HCT116 (cell line): ENCODE results near the gene FRY.
A peak's percentile ranks its signal among the peaks of the same experiment; 100 is the strongest.

ENCODE experiments used
- CBX3 ChIP-seq: IDR thresholded peaks from 2 replicates; pipeline ENCODE4 v1.6.1; 2012; ENCODE audit warnings: low read depth
- CTCF ChIP-seq, 3 experiments: fragments of 200-600 bp in 1 of 3; sonication (generic) in 1 of 3; IDR thresholded peaks in 2 of 3; conservative IDR thresholded peaks in 1 of 3; 2 replicates each; pipeline ENCODE4 v1.5.1; 2012 to 2017; ENCODE audit warnings: low read depth in 2 of 3, low read length in 2 of 3, antibody characterized with exemption in 1 of 3, borderline replicate concordance in 1 of 3, control low read depth in 1 of 3, mild to moderate bottlenecking in 1 of 3, mixed read lengths in 1 of 3, mixed run types in 1 of 3, moderate library complexity in 1 of 3; ENCODE audit not compliant: insufficient read depth in 1 of 3
- EGR1 ChIP-seq: IDR thresholded peaks from 2 replicates; pipeline ENCODE4 v1.6.1; 2012; ENCODE audit warnings: low read depth
- ELF1 ChIP-seq: IDR thresholded peaks from 2 replicates; pipeline ENCODE4 v1.6.1; 2012; ENCODE audit warnings: low read depth, borderline replicate concordance
- EZH2 ChIP-seq: fragments of 200-600 bp; sonication (generic); IDR thresholded peaks from 2 replicates; pipeline ENCODE4 v1.6.1; 2017; ENCODE audit warnings: antibody characterized with exemption, mixed run types
- EZH2phosphoT487 ChIP-seq: fragments of 200-600 bp; IDR thresholded peaks from 2 replicates; pipeline ENCODE4 v1.6.1; 2018; ENCODE audit warnings: antibody characterized with exemption, borderline replicate concordance
- POLR2A ChIP-seq: IDR thresholded peaks from 2 replicates; pipeline ENCODE4 v1.7.0; 2011; ENCODE audit warnings: borderline replicate concordance; ENCODE audit not compliant: insufficient read depth, insufficient read length; ENCODE audit errors: extremely low read depth
- POLR2AphosphoS5 ChIP-seq: IDR thresholded peaks from 2 replicates; pipeline ENCODE4 v1.6.1; 2011; ENCODE audit warnings: mild to moderate bottlenecking, low read depth, low read length, moderate library complexity
- RAD21 ChIP-seq: IDR thresholded peaks from 2 replicates; pipeline ENCODE4 v1.6.1; 2012; ENCODE audit warnings: low read depth, mild to moderate bottlenecking
- REST ChIP-seq: IDR thresholded peaks from 2 replicates; pipeline ENCODE4 v1.6.1; 2012; ENCODE audit warnings: low read depth
- SIN3A ChIP-seq: IDR thresholded peaks from 2 replicates; pipeline ENCODE4 v1.6.1; 2012; ENCODE audit warnings: low read depth
- SP1 ChIP-seq: IDR thresholded peaks from 2 replicates; pipeline ENCODE4 v1.6.1; 2012; ENCODE audit warnings: low read depth
- TCF7L2 ChIP-seq: IDR thresholded peaks from 2 replicates; pipeline ENCODE4 v1.7.0; 2011; ENCODE audit warnings: borderline replicate concordance, inconsistent platforms; ENCODE audit not compliant: insufficient read depth, insufficient read length; ENCODE audit errors: extremely low read depth
- YY1 ChIP-seq: IDR thresholded peaks from 2 replicates; pipeline ENCODE4 v1.6.1; 2011; ENCODE audit warnings: low read length, low read depth, moderate library complexity, mild to moderate bottlenecking; ENCODE audit not compliant: insufficient replicate concordance; ENCODE audit errors: extremely low read depth

- TF ChIP-seq POLR2A (no peak), EZH2phosphoT487 (no peak), CTCF (IDR thresholded peaks at IDR 0.05 in 2 of 3, conservative IDR thresholded peaks at IDR 0.05 in 1 of 3; ENCODE audit: borderline replicate concordance in 1 of 3, insufficient read depth in 1 of 3, low read depth in 2 of 3, low read length in 2 of 3) (peak in 2 of 3 experiments; percentile 8 to 13; a peak in 1 of 6 replicates), REST (no peak), TCF7L2 (no peak), EGR1 (no peak), EZH2 (no peak), CBX3 (no peak), POLR2AphosphoS5 (no peak), ELF1 (no peak), SP1 (no peak), YY1 (no peak), SIN3A (no peak), RAD21 (no peak)
Observed at GRCh38 chr13:32228330-32229041, 196.9 kb downstream of the FRY start.
